Stimulated activated CD4-positive, alpha-beta T cell treated with anti-CD3 and anti-CD28 coated beads, Interleukin-1b, Interleukin-23, amount 100 ng/mL, for 1 hour (primary cell): ENCODE data around the gene RRAGB.
"Not testable (repeated sequence)": the region's sequence is repeated elsewhere in the genome, so short reads cannot be mapped to it uniquely, and the experiment has no call there.

Experiments
- DNase-seq, 2 donors: peaks; one replicate each; pipeline ENCODE4 v3.0.0-alpha.2; 2020; ENCODE audit warnings: low read depth in 2 of 2

Gene RRAGB, protein sequence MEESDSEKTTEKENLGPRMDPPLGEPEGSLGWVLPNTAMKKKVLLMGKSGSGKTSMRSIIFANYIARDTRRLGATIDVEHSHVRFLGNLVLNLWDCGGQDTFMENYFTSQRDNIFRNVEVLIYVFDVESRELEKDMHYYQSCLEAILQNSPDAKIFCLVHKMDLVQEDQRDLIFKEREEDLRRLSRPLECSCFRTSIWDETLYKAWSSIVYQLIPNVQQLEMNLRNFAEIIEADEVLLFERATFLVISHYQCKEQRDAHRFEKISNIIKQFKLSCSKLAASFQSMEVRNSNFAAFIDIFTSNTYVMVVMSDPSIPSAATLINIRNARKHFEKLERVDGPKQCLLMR

DNA sequence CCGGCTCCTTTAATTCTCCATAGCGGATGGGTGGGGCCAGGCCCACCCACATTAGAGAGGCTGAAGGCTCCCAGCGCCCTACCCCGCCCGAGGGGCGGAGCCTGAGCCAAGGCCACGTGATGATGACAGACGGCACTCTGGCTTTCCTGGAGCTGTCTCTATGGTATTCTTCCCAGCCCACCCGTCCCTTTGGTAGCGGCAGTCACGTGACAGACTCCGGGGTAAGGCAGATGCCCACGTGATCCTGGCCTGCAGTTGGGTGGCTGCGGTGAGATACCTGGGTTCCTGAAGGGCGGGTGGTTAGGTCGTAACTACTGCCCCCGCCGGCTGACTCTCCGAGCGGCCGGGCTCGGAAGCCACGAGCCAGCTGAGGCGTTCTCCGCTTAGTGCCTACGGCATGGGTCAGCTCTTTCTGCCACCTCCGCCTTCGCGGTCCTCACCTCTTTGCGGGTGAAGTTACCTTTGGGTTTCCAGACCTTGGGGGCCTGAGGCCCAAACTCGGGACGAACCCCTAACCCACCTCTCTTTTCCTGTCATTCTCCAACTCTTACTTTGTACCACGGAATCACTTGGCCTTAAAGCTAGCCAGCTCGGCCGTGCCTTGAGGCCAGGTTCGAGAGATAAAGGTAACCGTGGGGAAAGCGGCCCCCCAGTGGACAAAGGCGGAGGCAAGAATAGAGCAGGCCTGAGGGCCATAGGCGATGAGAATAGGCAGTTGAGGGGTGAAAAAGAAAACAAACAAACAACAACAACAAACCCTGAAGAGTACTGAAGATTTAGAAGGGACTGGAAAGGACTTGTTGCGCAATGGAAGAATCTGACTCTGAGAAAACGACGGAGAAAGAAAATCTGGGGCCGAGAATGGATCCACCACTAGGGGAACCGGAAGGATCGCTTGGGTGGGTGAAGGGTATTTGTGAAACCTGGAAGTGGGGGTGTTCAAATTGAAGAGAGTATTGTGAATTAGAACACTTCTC, at the start of gene RRAGB:
Gene RRAGB, plus strand, starts transcription at position 229 of the 977 bp plus-strand sequence. Its CDS starts 579 bp downstream, at position 808.
- peak; percentile 74 for DNase-seq

DNA sequence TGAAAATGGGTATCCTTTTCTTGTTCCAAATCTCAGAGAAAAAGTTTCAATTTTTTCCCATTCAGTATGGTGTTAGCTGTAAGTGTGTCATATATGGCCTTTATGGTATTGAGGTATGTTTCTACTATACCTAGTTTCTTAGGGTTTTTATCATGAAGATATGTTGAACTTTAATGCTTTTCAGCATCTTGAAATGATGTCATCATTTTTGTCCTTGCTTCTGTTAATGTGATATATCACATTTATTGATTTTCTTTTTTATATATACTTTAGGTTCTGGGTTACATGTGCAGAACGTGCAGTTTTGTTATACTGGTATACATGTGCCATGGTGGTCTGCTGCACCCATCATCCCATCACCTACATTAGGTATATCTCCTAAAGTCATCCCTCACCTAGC, 49.5 kb upstream of the RRAGB start:
- DNase-seq, result no peak

DNA sequence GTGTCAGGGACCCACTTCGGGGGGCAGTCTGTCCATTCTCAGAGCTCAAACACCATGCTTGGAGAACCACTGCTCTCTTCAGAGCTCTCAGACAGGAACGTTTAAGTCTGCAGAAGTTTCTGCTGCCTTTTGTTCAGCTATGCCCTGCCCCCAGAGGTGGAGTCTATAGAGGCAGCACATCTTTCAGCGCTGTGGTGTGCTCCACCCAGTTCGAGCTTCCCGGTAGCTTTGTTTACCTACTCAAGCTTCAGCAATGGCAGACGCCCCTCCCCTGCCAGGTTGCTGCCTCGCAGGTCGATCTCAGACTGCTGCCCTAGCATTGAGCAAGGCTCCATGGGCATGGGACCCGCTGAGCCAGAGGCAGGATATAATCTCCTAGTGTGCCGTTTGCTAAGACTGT, 29.0 kb upstream of the RRAGB start:
- not testable (repeated sequence) for DNase-seq

GRCh38 chrX:55695227-55696018, 22.1 kb upstream of the RRAGB start:
- no peak for DNase-seq

DNA sequence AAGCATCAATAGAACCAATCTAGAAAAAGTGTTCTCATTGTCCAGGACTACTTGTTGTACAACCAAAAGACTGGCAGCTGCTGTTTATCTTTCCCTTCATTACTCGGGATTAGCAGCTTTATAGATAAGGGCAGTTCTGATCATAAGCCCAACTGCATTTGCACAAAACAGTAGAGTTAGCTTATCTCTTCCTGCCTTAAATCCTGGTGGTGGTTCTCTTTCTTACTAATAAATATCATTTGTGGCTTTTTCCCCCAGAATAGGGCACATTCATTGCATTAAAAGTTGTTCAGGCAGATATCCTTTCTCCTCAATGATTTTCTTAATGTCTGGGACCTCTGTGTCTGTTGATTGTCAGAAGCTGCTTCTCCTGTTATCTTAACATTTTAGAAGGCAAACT, 20.2 kb upstream of the RRAGB start:
- DNase-seq, result no peak

DNA sequence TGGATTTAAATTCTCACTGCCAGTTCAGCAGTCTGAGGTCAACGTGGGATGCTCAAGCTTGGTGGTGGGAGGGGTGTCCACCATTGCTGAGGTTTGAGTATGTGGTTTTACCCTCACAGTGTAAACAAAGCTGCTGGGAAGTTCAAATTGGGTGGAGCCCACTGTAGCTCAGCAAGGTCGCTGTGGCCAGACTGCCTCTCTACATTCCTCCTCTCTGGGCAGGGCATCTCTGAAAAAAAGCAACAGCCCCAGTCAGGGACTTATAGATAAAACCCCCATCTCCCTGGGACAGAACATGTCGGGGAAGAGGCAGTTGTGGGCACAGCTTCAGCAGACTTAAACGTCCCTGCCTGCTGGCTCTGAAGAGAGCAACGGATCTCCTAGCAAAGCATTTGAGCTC, 14.9 kb upstream of the RRAGB start:
- DNase-seq, result no peak

GRCh38 chrX:55703436-55703835, 14.1 kb upstream of the RRAGB start:
- DNase-seq, result not testable (repeated sequence)

GRCh38 chrX:55705066-55705465, 12.5 kb upstream of the RRAGB start:
- not testable (repeated sequence) for DNase-seq

- DNase-seq, result no peak
Observed at GRCh38 chrX:55709735-55710134, 7.8 kb upstream of the RRAGB start.

- no peak for DNase-seq
Observed at GRCh38 chrX:55710701-55711100, 6.8 kb upstream of the RRAGB start.

- DNase-seq, result no peak
Observed at GRCh38 chrX:55713631-55714030, 3.9 kb upstream of the RRAGB start.

DNA sequence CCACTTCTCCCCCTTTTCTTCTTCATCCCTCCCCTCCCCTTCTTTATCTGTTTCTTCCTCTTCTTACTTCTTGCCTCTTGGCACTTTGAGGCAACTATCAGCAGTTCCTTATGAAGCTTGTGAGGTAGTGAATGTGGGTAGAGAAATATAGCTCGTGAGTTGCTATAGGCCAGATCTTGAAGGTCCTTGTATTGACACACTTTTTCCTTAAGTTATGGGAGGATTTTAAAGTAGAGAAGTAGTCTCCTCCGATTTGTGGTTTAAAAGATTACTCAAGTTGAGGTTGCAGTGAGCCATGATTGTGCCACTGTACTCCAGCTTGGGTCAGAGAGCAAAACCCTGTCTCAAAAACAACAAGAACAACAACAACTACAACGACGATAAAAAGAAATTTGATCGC, 3.4 kb upstream of the RRAGB start:
- DNase-seq, result no peak

DNA sequence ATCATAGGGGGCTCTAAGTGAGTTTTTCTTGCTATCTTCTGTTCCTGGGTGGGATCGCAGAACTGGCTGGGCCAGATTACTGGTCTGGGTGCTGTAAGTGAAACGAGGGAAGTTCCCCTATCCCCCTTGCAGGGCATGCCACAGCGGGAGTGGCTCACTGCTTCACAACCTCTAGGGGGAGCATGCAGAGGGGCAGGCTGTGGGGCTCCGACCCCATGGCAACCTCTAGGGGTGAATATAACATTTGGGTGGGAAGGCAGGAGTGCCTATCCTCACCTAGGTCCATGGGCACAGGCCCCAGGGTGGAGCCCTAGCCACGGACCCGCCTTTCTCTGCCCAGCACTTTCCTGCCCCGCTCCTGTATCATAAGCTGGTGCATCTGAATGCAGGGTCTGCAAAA, 1.7 kb upstream of the RRAGB start:
- no peak for DNase-seq

DNA sequence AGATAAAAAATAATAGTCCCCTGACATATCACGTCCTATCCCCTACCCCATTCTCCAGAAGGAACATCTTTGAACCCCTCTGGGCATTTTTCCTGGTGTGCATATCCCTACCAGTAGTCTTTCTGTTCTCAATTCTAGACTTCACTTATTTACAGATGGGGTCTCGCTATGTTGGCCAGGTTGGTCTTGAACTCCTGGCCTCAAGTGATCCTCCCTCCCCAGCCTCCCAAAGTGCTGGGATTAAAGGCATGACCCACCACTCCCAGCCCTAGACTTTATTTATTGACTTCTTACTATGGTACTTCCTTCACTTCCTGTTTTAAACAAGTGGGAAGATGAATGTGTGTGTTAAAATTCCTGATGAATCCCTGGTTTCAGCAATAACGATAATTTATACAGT, 612 bp upstream of the RRAGB start:
- DNase-seq, result no peak

DNA sequence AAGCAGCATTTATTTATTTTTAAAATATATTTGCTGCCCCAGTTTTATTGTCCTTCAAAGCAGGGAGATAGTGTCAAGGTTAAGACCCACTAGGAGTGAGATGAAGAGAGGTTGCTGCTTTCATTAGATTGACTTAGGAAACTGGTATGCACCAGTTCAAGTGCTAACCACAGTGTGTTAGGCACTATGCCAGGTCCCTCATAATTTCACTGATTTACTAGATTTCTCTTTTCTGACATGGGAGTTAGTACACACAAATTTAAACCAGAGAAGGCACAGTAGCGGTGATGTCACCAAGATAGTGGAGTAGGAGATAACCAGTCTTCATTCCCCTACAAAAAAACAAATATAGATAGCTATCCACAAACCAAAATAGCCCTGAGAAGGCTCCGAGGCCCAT, 14.3 kb downstream of the RRAGB start:
- DNase-seq, result no peak

GRCh38 chrX:55738969-55739368, 21.4 kb downstream of the RRAGB start:
- no peak for DNase-seq

DNA sequence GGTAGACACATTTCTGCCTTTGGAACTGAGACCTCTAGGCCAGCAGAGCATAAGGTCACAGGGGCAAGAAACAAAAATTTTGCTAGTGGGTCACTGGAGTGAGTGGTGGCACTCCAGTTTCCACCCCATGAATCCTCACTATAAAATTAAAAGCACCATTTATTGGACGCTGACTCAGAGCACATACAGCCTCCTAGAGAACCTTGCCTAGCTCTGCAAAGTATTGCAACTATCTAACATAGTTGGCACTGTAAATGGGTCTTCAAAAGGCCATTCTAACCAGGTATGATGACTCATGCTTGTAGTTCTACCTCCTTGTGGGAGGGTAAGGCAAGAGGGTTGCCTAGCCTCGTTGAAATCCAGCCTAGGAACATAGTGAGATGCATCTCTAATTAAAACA, 25.1 kb downstream of the RRAGB start:
- no peak for DNase-seq

- DNase-seq, result not testable (repeated sequence)
Observed at GRCh38 chrX:55748463-55748862, 30.9 kb downstream of the RRAGB start.

DNA sequence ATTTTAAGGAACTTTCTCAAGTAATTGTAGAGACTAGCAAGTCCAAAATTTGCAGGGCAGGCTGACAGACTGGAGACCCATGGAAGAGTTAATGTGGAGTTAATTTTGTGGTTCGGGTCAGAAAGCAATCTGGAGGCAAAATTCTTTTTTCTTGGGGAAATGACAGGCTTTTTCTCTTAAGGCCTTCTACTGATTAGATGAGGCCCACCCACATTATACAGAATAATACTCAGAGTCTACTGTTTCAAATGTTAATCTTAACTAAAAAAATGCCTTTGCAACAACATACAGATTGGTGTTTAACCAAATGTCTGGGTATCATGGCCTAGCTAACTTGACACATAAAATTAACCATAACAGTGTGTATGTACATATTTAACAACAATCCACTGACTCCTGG, 32.7 kb downstream of the RRAGB start:
- no peak for DNase-seq

DNA sequence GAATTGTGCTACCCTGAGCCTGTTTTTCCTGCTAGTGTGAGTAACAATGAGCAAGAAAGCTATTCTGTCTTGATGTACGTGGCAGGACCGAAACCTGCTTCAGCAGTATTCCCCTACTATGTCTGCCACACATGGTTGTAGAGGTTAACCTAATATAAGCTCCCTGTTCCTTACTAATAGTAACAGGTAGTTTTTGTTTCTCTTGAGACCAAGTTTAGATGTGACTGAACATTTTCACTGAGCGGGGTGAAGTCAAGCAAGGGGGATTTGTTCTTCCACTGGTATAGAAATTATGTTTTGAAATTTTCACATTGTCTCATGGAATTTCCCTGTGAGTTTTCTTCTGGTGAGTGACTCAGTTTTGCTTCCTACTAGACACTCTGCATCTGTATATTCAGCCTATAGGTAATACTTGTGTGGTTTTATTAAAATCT, 37.3 kb downstream of the RRAGB start:
- DNase-seq, result no peak

DNA sequence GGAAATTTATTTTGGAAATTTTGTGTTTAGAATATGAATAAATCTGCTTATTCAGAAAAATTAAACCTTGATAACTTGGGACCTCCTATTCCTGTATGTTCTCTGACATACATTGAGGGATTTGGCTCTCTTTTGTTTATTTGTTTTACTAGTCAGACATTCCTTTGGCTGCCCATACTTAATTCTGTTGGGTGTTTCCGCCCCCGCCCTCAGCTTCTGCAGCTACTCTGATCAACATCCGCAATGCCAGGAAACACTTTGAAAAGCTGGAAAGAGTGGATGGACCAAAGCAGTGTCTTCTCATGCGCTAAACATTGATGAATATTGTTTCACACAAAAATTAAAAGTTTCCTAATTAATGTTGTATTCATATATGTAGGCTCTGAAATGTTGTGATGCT, 40.5 kb downstream of the RRAGB start:
- DNase-seq, result no peak

- DNase-seq, result no peak
Observed at GRCh38 chrX:55759478-55759877, 41.9 kb downstream of the RRAGB start.
